ENCODE measurements around the gene PANK3.

The PANK3 gene

GRCh38 chr5:168578538-168579487 lies at the start of gene PANK3:
TSS of gene PANK3 (minus strand) at chr5:168579368. CDS start at chr5:168579283, 85 bp downstream.
- in situ Hi-C loops (cut with HindIII; ENCODE audit: low pct_ligation_motif_present, low pct_unique_long_range_greater_than_20kb, low sequenced_read_pairs): no loop called here
- no peak for DNase-seq

GRCh38 chr5:168624850-168625364 lies 45.7 kb upstream of the PANK3 start:
- in situ Hi-C loops (cut with HindIII; ENCODE audit: low pct_ligation_motif_present, low pct_unique_long_range_greater_than_20kb, low sequenced_read_pairs): no loop called here

GRCh38 chr5:168620807-168621206 lies 41.6 kb upstream of the PANK3 start:
- in situ Hi-C loops (cut with HindIII; ENCODE audit: low pct_ligation_motif_present, low pct_unique_long_range_greater_than_20kb, low sequenced_read_pairs): no loop called here
- DNase-seq: no peak

More at GRCh38 chr5:168624850-168625364, 45.7 kb upstream of the PANK3 start:
- DNase-seq: no peak

DNA sequence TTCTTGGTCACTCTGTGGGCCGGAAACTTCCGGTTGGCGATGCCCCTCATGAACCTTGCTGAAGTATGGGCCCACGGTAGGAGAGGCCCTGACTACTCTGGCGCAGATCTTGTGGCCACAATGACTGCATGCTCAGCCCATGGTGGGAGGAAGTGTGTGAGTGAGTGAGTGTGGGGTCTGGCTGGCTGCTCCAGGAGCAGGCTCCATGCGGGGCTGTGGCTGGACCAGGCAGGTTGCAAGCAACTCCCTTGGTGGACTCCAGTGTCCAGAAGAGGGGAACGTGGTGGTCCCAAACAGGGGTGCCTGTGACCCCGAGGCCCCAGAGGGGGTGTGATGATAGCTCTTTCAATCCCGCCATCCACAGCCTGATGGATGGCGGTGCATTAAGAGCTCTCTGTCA lies 35.5 kb upstream of the PANK3 start:
- no peak for DNase-seq
- in situ Hi-C loops (cut with HindIII; ENCODE audit: low pct_ligation_motif_present, low pct_unique_long_range_greater_than_20kb, low sequenced_read_pairs): no loop called here

DNA sequence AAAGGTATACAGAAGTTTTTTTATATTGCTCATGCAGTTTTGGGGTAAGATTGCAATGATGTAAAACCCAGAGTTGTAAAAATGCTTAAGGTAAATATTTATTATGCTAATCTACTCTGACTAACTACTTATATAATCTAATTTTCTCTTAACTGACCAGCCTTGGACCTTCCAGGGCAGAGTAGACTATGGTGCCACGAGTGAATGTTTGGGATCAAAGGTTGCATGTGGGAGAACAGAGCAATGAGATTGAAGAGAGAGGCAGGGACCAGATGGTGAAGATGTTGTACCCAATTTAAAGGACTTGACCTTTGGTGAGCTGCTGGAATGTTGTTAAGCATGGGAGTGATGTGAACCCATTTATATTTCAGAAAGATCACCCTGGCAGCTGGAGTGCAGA lies 34.8 kb upstream of the PANK3 start:
- no peak for DNase-seq
- in situ Hi-C loops (cut with HindIII; ENCODE audit: low pct_ligation_motif_present, low pct_unique_long_range_greater_than_20kb, low sequenced_read_pairs): no loop called here

DNA sequence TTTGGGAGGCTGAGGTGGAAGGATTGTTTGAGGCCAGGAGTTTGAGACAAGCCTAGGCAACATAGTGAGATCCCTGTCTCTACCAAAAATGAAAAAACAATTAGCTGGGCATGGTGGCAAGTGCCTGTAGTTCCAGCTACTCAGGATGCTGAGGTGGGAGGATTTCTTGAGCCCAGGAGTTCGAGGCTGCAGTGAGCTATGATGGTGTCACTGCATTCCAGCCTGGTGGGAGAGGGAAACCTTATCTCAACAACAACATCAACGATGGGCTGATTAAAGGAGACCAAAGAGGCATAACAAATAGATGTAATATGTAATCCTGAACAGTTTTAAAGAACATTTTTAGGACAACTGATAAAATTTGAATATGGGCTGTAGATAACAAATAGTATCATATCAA lies 34.2 kb upstream of the PANK3 start:
- in situ Hi-C loops (cut with HindIII; ENCODE audit: low pct_ligation_motif_present, low pct_unique_long_range_greater_than_20kb, low sequenced_read_pairs): no loop called here
- no peak for DNase-seq

DNA sequence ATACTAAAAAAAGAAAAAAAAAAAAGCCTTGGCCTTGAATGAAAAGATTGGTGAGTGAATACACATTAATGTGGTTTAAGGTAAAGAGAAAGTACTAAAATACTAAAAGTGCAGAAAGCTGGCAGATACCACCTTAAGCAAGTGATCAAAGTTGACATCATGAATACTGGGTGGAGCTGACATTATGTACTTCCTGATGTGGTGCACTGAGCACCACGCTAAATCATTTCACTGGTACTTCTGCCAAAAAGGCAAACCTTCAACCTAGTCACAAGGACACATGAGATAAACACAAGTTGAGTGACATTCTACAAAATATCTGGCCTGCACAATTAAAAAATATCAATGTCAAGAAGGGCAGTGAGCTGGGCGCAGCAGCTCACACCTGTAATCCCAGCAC lies 33.8 kb upstream of the PANK3 start:
- no peak for DNase-seq
- in situ Hi-C loops (cut with HindIII; ENCODE audit: low pct_ligation_motif_present, low pct_unique_long_range_greater_than_20kb, low sequenced_read_pairs): no loop called here

GRCh38 chr5:168612123-168612522 lies 33.0 kb upstream of the PANK3 start:
- no peak for DNase-seq
- in situ Hi-C loops (cut with HindIII; ENCODE audit: low pct_ligation_motif_present, low pct_unique_long_range_greater_than_20kb, low sequenced_read_pairs): no loop called here

- DNase-seq: peak; percentile 20
- in situ Hi-C loops (cut with HindIII; ENCODE audit: low pct_ligation_motif_present, low pct_unique_long_range_greater_than_20kb, low sequenced_read_pairs): no loop called here
Observed at GRCh38 chr5:168611165-168611564, 32.0 kb upstream of the PANK3 start.

DNA sequence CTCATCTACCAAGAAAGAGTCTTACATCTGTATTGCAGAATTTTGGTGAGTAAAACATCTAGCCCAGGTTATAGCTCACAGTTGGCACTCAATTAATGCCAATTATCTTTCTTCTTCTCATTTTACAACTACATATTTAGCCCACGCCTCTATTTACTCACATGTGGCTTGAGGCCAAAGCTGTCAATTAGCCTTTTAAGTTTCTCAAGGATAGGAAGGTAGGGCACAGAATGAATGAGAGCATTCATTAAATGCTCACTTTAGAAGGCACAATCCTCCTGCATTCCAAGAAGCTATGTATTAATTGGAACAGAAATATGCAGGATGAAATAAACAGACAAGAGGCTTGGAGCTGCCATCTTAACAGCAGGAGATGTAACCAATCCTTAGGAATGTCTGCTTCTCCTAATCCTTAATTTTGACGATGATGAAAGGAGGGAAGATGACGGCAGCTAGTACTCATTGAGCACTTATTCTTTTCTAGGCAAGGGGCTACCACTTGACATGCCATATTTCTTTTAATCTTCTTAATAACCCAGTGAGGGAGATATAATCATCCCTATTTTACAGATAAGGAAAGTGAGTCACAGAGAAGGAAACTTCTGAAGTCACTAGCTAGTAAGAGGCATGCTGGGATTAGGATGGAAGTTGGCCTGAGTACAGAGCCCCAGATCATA lies 30.8 kb upstream of the PANK3 start:
- in situ Hi-C loops (cut with HindIII; ENCODE audit: low pct_ligation_motif_present, low pct_unique_long_range_greater_than_20kb, low sequenced_read_pairs): no loop called here
- DNase-seq: no peak

DNA sequence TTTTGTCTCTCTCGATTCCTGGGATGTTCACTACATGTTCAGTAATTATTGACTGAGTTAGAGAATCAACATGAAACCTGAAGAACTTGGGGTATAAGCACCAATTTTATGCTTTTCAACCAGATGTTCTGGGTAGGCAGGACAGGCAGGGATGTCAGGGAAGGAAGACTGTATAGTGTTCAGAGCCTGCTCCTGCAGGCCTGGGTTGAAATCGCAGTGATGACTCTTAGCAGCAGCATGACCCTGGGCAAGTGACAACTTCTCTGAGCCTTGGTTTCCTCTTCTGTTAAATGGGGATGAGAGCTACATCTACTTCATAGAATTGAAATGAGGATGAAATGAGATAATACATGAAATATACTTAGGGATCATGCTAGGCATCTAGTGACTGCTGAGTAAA lies 29.7 kb upstream of the PANK3 start:
- DNase-seq: no peak
- in situ Hi-C loops (cut with HindIII; ENCODE audit: low pct_ligation_motif_present, low pct_unique_long_range_greater_than_20kb, low sequenced_read_pairs): no loop called here

DNA sequence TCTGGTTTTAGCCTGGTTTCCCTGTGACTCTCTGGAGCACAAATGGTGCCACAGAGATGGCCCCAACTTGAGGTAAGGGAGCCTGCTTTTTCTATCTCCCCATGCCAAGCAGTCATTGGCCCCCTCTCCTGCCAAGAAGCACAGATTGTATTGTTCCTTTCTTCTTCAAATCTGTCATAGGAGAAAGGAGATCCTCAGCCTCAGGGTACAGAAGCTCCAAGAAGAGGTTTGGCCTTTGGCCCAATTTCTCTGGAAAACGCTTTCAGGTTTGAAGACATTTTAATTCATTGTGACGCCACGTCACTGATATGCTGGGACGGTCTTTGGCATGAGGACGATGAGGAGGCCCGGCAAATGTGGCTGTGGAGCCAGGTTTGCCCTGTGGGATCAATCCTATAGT lies 29.2 kb upstream of the PANK3 start:
- no peak for DNase-seq
- in situ Hi-C loops (cut with HindIII; ENCODE audit: low pct_ligation_motif_present, low pct_unique_long_range_greater_than_20kb, low sequenced_read_pairs): no loop called here

- in situ Hi-C loops (cut with HindIII; ENCODE audit: low pct_ligation_motif_present, low pct_unique_long_range_greater_than_20kb, low sequenced_read_pairs): no loop called here
- DNase-seq: no peak
Observed at GRCh38 chr5:168607946-168608345, 28.8 kb upstream of the PANK3 start.

DNA sequence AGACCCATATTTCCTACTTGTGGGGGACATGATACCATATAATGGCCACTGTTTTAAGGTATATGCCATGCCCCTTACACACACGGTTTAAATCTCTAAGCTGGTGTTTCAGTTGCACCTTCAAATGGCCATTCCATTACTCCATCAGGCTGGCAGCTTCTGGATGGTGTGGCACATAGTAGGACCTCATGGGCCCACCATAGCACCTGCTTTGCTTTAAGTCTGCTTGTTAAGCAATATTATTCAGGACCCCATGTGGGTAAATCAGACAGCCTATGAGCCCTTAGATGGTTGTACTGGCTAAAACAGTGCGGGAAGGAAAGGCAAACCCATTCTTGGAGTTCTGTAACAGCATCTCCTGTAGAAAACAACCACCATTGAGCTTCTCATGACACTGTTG lies 27.4 kb upstream of the PANK3 start:
- no peak for DNase-seq
- in situ Hi-C loops (cut with HindIII; ENCODE audit: low pct_ligation_motif_present, low pct_unique_long_range_greater_than_20kb, low sequenced_read_pairs): no loop called here

DNA sequence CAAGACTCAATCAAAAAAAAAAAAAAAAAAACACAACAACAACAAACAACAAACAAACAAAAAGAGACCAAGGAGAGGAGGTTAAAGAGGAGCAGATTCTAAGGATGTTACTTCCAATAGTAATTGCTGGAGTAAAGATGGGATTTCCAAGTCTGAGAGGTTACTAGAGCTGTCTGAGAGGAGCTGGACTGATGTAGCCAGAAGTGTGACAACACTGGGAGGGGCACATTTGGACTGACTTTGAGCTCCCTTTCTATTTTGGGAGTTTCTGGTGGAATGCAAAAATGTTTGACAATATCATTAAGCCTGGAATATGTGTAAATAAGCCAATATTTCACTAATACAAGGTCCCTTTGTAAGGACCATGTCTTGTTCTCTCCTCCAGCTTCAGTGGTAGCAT lies 25.3 kb upstream of the PANK3 start:
- in situ Hi-C loops (cut with HindIII; ENCODE audit: low pct_ligation_motif_present, low pct_unique_long_range_greater_than_20kb, low sequenced_read_pairs): no loop called here
- DNase-seq: no peak

- in situ Hi-C loops (cut with HindIII; ENCODE audit: low pct_ligation_motif_present, low pct_unique_long_range_greater_than_20kb, low sequenced_read_pairs): no loop called here
- DNase-seq: no peak
Observed at GRCh38 chr5:168603746-168604145, 24.6 kb upstream of the PANK3 start.

DNA sequence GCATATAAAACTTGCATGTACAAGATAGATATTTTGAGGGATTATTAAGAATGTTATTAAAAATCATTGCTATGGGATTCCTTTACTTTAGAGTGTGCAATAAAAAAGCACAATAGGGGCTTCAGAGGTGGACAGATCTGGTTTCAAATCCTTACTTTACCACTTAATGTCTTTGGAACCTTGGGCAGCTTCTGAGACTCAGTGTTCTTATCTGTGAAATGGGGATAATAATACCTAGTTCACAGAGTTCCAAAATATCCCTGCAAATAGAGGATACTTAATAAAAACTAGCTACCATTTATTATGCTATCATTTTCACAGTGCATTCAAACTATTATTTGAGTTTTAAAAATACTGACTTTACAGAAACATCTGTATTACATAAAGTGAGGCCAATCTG lies 23.3 kb upstream of the PANK3 start:
- no peak for DNase-seq
- in situ Hi-C loops (cut with HindIII; ENCODE audit: low pct_ligation_motif_present, low pct_unique_long_range_greater_than_20kb, low sequenced_read_pairs): no loop called here

- no peak for DNase-seq
- in situ Hi-C loops (cut with HindIII; ENCODE audit: low pct_ligation_motif_present, low pct_unique_long_range_greater_than_20kb, low sequenced_read_pairs): no loop called here
Observed at GRCh38 chr5:168601972-168602371, 22.8 kb upstream of the PANK3 start.

DNA sequence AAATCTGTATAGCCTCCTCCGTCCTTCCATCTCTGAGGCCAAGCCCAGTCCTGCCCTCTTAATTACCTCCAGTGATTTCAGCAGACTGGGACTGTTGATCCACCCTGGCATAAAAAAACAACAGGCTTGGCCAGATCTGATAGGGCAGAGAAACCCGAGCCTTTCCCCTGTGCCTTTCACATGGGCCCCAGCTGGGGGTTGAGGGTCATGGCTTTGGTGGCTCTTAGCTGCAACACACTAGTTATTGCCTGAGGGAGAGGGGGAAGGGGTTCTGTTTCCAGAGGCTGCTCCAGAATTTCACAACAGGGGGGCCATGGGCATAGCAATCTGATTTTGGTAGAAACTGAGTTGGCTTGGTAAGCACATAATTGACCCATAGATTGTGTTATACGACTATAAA lies 21.2 kb upstream of the PANK3 start:
- no peak for DNase-seq
- in situ Hi-C loops (cut with HindIII; ENCODE audit: low pct_ligation_motif_present, low pct_unique_long_range_greater_than_20kb, low sequenced_read_pairs): no loop called here

- DNase-seq: no peak
- in situ Hi-C loops (cut with HindIII; ENCODE audit: low pct_ligation_motif_present, low pct_unique_long_range_greater_than_20kb, low sequenced_read_pairs): no loop called here
Observed at GRCh38 chr5:168599826-168600225, 20.7 kb upstream of the PANK3 start.

All from ACHN (cell line).